ENCODE data around the gene TEX36. TPM values are rescaled to one million over a fixed set of nuclear protein-coding genes. Genes with fewer than 3 reads are reported as not detected.
"Not testable (repeated sequence)": the region's sequence is repeated elsewhere in the genome, so short reads cannot be mapped to it uniquely, and the experiment has no call there.

Gene TEX36
- total RNA-seq, 2 donors from 2014 or later: not detected

DNA sequence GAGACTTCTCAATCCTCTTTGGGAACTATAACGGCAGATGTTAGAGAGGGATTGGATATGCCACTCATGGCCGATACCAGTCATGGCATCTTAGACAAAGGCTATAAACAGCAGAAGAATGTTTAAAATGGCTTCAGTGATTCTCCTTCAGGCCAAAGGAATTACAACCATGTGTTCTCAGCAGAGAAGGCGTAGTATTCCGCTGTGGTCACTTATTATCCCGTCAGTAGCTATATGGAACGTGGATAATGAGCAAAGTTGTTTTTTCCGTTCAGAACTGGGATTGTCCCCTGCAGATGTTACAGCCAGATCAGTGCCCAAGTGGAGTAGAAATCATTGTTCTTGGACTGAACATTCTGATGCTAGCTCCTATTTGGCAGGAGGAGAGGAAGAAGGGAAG is 43.1 kb downstream of the TEX36 start:
- intact Hi-C loops (cut with DNase I): no loop called here
- DNase-seq (ENCODE audit: low spot score): no peak

- intact Hi-C loops (cut with DNase I): no loop called here
- DNase-seq (ENCODE audit: low spot score): no peak
Observed at GRCh38 chr10:125638555-125638954, 44.4 kb downstream of the TEX36 start.

DNA sequence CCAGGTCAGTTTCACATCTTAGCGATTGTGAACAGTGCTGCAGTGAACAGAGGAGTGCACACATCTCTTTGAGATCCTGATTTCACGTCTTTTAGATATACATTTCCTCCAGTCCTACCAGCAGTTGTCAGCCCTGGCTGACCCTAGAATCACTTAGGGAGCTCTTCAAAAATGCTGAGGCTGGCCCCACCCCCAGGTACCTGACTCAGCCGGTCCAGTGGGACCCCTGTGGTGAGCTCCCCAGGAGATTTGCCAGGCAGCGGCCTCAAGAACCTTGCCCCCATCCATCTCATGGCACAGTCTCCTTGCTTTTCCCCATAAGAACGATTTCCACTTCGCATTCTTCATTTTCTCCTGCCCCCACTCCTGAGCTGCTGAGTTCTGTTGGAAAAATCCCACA is 45.5 kb downstream of the TEX36 start:
- DNase-seq (ENCODE audit: low spot score): no peak
- intact Hi-C loops (cut with DNase I): no loop called here

DNA sequence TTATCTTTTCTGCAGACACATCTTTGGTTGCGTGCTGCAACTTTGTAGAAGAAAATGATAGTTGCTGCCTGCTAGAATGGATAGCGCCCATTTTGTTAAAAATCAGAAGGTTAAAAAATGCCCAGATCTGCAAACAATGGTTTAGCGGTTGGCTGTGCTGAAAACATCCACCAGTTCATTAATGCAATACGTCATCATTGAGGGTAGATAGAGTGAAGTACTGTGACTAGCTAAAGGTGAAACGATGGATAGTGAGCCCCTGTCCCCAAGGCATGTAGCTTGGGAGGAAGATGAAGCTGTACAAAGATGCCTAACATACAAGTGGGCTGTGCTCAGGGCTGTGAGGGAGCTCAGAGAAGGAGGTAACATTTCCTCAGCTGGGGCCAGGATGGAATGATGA is 48.4 kb downstream of the TEX36 start:
- intact Hi-C loops (cut with DNase I): no loop called here
- no peak for DNase-seq (ENCODE audit: low spot score)

DNA sequence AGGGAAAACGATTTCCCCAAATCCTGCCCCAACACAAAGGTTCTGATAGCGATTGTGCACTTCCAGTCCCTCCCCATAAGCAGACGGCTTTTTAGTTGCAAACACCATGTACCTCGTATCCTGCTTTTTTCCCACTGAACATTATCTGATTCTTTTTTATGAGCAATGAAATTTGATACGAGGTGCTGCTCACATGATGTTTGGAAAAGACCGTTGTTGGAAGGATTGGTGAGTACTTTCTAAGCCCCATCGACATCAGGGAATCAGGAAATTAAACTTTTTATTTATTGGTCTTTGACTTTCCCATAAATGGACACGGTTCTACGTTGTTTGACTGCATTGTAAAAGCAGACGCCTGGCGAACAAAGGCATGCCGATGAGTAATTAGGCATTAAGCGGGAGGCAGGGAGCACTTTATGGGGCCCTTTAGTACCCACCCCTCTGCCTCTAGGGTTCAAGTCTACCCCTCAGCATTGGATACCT is 49.4 kb downstream of the TEX36 start:
- no peak for DNase-seq (ENCODE audit: low spot score)
- intact Hi-C loops (cut with DNase I): no loop called here

DNA sequence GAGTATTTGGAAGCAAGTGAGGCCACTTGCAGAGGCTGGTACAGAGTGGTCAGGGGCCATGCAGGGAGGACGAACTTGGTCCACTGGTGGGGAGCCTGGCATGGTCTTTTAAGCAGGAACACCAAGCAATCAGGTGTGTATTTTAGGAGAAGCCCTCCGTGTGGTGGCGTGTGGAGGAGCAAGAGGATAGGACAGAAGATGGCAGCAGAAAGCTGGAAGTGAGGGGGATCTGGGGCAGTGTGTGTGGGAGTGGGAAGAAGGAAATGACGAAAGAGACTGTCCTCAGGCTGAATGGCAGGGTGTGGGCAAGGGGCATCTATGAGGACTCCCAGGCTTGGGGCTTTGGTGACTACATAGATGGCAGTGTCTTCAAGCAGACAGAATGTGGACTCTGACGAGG is 51.2 kb downstream of the TEX36 start:
- no peak for DNase-seq (ENCODE audit: low spot score)
- intact Hi-C loops (cut with DNase I): loop anchor here in 1 of 2 donors (2.0 kb wide), 1 partner anchor 41 kb away; no protein-coding TSS in a partner anchor

GRCh38 chr10:125629758-125630376 is 53.1 kb downstream of the TEX36 start:
- intact Hi-C loops (cut with DNase I): loop anchor here in 1 of 2 donors (2.0 kb wide), 1 partner anchor 39 kb away; no protein-coding TSS in a partner anchor
- DNase-seq (ENCODE audit: low spot score): no peak

- intact Hi-C loops (cut with DNase I): no loop called here
- no peak for DNase-seq (ENCODE audit: low spot score)
Observed at GRCh38 chr10:125628104-125629049, 54.6 kb downstream of the TEX36 start.

DNA sequence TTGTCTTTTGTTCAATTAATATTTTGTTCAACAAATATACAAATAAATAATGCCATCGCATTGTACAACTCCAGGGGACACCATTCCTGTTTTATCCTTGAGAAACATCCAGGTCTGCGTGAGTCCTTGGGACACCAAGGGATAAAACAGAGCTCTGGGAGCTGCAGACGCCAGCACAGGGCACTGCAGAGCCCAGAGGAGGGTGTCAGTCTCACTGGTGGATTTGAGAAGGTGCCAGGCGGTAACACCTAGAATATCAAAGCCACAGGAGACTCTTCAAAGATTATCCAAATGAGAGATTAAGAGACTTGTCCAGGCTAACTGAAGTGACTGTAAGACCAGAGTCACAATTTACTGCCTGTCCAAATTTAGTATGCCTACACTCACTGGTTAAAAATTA is 55.3 kb downstream of the TEX36 start:
- intact Hi-C loops (cut with DNase I): no loop called here
- DNase-seq (ENCODE audit: low spot score): no peak

GRCh38 chr10:125626671-125627070 is 56.3 kb downstream of the TEX36 start:
- DNase-seq (ENCODE audit: low spot score): no peak
- intact Hi-C loops (cut with DNase I): no loop called here

DNA sequence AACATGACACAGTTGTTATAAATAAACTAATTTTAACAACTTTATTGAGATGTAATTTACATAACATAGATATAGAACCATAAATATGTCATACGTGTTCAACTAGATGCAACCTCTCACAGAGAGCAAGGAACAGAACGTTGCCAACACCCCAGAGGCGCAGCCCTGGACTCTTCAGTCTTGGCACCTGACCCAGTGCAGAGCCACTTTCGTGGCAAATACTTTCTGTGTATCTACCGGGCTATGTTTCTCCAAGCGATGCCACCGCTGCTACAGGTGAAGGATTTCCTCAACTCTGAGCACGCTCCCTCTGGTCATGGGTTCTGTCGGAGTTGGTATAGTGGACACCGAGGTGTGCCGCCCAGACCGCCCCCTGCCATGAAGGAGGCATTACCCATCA is 57.4 kb downstream of the TEX36 start:
- intact Hi-C loops (cut with DNase I): no loop called here
- no peak for DNase-seq (ENCODE audit: low spot score)

GRCh38 chr10:125624800-125625199 is 58.2 kb downstream of the TEX36 start:
- intact Hi-C loops (cut with DNase I): no loop called here
- DNase-seq (ENCODE audit: low spot score): no peak

GRCh38 chr10:125621052-125621451 is 61.9 kb downstream of the TEX36 start:
- DNase-seq (ENCODE audit: low spot score): no peak
- intact Hi-C loops (cut with DNase I): no loop called here

DNA sequence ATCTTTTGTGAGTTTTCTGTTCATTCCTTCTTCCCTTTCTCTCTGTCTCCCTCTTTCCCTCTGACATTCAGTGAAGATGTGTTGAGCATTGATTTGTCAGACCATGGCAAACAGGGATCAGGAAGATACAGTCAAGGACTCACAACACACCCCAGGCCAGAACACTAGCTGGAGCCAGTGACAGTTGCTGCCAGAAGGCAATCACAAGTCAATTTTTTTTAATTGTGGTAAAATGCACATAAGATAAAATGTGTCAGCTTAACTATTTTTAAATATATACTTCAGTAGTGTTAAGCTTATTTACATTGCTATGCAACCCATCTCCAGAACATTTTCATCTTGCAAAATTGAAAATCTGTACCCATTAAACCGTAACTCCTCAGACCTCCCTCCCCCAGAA is 62.6 kb downstream of the TEX36 start:
- no peak for DNase-seq (ENCODE audit: low spot score)
- intact Hi-C loops (cut with DNase I): no loop called here

DNA sequence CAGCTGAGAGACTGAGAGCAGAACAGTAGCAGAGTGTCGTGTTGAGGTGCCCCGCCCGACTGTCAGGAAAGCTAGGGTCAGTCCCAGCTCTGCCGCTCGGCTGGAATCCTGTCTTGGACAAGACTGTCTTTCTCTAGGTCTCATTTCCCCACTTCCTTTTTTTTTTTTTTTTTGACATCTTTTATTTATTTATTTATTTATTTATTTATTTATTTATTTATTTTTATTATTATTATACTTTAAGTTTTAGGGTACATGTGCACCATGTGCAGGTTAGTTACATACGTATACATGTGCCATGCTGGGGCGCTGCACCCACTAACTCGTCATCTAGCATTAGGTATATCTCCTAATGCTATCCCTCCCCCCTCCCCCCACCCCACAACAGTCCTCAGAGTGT is 69.9 kb downstream of the TEX36 start:
- intact Hi-C loops (cut with DNase I); DNase-seq (ENCODE audit: low spot score): not testable (repeated sequence)

GRCh38 chr10:125611756-125612155 is 71.2 kb downstream of the TEX36 start:
- no peak for DNase-seq (ENCODE audit: low spot score)
- intact Hi-C loops (cut with DNase I): no loop called here

DNA sequence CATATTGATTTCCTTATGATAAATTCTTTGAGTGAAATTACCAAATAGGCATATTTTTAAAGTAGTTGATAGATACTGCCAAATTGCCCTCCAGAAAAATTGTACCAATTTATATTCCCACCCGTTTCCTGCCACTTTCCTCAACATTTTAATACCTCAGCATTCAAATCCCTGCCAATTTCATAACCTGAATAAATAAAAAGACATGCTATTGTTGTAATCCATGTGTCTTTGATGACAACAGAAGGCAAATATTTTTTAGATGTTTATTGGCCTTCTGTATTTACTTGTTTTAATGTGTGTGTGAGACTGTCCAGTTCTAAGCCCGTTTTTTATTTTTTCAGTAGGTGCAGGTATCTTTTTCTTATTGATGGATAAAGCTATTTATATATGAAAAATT is 71.7 kb downstream of the TEX36 start:
- no peak for DNase-seq (ENCODE audit: low spot score)
- intact Hi-C loops (cut with DNase I): no loop called here

DNA sequence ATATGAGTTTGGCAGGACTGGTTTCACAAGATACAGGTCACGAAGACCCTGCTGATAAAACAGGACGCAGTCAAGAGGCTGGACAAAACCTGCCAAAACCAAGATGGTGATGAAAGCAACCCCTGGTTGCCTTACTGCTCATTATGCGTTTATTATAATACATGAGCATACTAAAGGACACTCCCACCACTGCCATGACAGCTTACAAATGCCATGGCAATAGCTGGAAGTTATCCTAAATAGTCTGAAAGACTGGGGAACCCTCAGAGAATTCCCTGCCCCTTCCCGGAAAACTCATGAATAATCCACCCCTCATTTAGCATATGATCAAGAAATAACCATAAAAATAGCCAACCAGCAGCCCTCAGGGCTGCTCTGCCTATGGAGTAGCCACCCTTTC is 73.1 kb downstream of the TEX36 start:
- intact Hi-C loops (cut with DNase I): no loop called here
- no peak for DNase-seq (ENCODE audit: low spot score)

DNA sequence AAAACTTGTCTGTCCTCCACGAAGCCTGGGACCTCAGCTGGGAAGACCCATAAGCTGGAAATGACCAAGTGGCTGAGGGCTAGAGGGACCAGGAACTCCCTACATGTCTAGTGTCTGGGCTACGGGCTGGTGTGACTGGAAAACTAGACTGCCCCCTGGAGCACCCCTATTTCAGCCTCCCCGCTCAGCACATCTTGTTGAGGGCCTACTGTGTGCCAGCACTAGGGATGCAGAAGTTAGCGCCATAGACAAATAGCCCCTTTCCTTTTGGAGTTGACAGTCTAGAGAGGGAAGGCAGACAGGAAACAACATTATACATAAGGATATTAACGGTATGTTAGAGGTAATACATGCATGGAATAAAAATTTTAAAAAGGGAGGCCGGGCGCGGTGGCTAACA is 74.5 kb downstream of the TEX36 start:
- no peak for DNase-seq (ENCODE audit: low spot score)

GRCh38 chr10:125607689-125608290 is 75.2 kb downstream of the TEX36 start:
- DNase-seq (ENCODE audit: low spot score): no peak
- intact Hi-C loops (cut with DNase I): no loop called here

More for the DNA sequence above, 74.5 kb downstream of the TEX36 start:
- intact Hi-C loops (cut with DNase I): no loop called here
